Measurements from ENCODE around the gene PRDM16.

- TF ChIP-seq, protein P1, sequence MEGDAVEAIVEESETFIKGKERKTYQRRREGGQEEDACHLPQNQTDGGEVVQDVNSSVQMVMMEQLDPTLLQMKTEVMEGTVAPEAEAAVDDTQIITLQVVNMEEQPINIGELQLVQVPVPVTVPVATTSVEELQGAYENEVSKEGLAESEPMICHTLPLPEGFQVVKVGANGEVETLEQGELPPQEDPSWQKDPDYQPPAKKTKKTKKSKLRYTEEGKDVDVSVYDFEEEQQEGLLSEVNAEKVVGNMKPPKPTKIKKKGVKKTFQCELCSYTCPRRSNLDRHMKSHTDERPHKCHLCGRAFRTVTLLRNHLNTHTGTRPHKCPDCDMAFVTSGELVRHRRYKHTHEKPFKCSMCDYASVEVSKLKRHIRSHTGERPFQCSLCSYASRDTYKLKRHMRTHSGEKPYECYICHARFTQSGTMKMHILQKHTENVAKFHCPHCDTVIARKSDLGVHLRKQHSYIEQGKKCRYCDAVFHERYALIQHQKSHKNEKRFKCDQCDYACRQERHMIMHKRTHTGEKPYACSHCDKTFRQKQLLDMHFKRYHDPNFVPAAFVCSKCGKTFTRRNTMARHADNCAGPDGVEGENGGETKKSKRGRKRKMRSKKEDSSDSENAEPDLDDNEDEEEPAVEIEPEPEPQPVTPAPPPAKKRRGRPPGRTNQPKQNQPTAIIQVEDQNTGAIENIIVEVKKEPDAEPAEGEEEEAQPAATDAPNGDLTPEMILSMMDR (IDR thresholded peaks at IDR 0.05), result no peak
- no peak for TF ChIP-seq ELF1 (IDR thresholded peaks at IDR 0.05)
- TF ChIP-seq, protein P2, sequence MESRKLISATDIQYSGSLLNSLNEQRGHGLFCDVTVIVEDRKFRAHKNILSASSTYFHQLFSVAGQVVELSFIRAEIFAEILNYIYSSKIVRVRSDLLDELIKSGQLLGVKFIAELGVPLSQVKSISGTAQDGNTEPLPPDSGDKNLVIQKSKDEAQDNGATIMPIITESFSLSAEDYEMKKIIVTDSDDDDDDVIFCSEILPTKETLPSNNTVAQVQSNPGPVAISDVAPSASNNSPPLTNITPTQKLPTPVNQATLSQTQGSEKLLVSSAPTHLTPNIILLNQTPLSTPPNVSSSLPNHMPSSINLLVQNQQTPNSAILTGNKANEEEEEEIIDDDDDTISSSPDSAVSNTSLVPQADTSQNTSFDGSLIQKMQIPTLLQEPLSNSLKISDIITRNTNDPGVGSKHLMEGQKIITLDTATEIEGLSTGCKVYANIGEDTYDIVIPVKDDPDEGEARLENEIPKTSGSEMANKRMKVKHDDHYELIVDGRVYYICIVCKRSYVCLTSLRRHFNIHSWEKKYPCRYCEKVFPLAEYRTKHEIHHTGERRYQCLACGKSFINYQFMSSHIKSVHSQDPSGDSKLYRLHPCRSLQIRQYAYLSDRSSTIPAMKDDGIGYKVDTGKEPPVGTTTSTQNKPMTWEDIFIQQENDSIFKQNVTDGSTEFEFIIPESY (IDR thresholded peaks at IDR 0.05; ENCODE audit: borderline replicate concordance, low read depth), result no peak
- no peak for TF ChIP-seq RCOR1 (IDR thresholded peaks at IDR 0.05; ENCODE audit: low read length)
- TF ChIP-seq FOSL2 (IDR thresholded peaks at IDR 0.05; ENCODE audit: borderline replicate concordance, low read depth), result no peak
- TF ChIP-seq MAX (IDR thresholded peaks at IDR 0.05; ENCODE audit: low read depth), result no peak
Observed at GRCh38 chr1:3216015-3216391, 147.0 kb downstream of the PRDM16 start.

All from SK-N-SH (cell line).